ENCODE data around the gene CTDSPL2. TPM values are rescaled to one million over a fixed set of nuclear protein-coding genes. Genes with fewer than 3 reads are reported as not detected.

The CTDSPL2 gene
- total and polyA plus RNA-seq, 10 donors, result 5.2 to 73.7 (median 51.5) TPM

- WGBS, 5 donors, result 84 to 98% (median 97%) methylated on average over 2 of the region's 2 CpGs
- no peak overlapping the region for H3K4me3 ChIP-seq
- intact Hi-C loops (cut with DNase I; ENCODE audit: low total_unique reads), result no loop called here
These were observed 54.7 kb downstream of the CTDSPL2 start for GRCh38 chr15:44482090-44482489.

GRCh38 chr15:44485880-44486279, 58.5 kb downstream of the CTDSPL2 start:
- Histone ChIP-seq H3K27me3 (replicated peaks in 1 of 7) (no peaks in the 10 kb centered on the region), H3K4me3 (no peak overlapping the region), H3K36me3 (peaks cover 3 to 73% (median 36%) of the 10 kb centered on the region in 6 donors), H3K9me3 (no peaks in the 10 kb centered on the region), H3K27ac (no peak overlapping the region), H3K4me1 (peaks cover 0 to 14% (median under 1%) of the 10 kb centered on the region in 6 donors)
- intact Hi-C loops (cut with DNase I; ENCODE audit: low total_unique reads), result no loop called here
- WGBS, 5 donors, result 84 to 94% (median 90%) methylated on average over 3 of the region's 3 CpGs
- DNase-seq, result no peak
- TF ChIP-seq POLR2AphosphoS5 (IDR thresholded peaks at IDR 0.05), result no peak
- TF ChIP-seq CTCF (IDR thresholded peaks at IDR 0.05 in 8 of 11, conservative IDR thresholded peaks at IDR 0.05 in 3 of 11), result no peak
- no peak for TF ChIP-seq POLR2A (IDR thresholded peaks at IDR 0.05)

More at GRCh38 chr15:44482090-44482489, 54.7 kb downstream of the CTDSPL2 start:
- TF ChIP-seq CTCF (IDR thresholded peaks at IDR 0.05 in 8 of 11, conservative IDR thresholded peaks at IDR 0.05 in 3 of 11), result no peak
- TF ChIP-seq POLR2AphosphoS5 (IDR thresholded peaks at IDR 0.05), result no peak
- TF ChIP-seq POLR2A (IDR thresholded peaks at IDR 0.05), result no peak
- H3K9me3 ChIP-seq, result no peaks in the 10 kb centered on the region
- no peaks in the 10 kb centered on the region for H3K27me3 ChIP-seq (replicated peaks in 1 of 7)
- peaks cover 0 to 39% (median 16%) of the 10 kb centered on the region in 6 donors for H3K36me3 ChIP-seq
- DNase-seq, result no peak
- H3K27ac ChIP-seq, result no peak overlapping the region
- peaks cover 0 to 18% (median 2%) of the 10 kb centered on the region in 6 donors for H3K4me1 ChIP-seq

- WGBS, 5 donors, result 85 to 92% (median 88%) methylated on average over 1 of the region's 1 CpG
- H3K36me3 ChIP-seq, result peaks cover 3 to 100% (median 46%) of the 10 kb centered on the region in 6 donors
- TF ChIP-seq POLR2AphosphoS5 (IDR thresholded peaks at IDR 0.05) (no peak), CTCF (IDR thresholded peaks at IDR 0.05 in 8 of 11, conservative IDR thresholded peaks at IDR 0.05 in 3 of 11) (no peak), POLR2A (IDR thresholded peaks at IDR 0.05) (no peak)
- H3K4me1 ChIP-seq, result peaks cover 0 to 4% (median 0%) of the 10 kb centered on the region in 6 donors
- no peaks in the 10 kb centered on the region for H3K9me3 ChIP-seq
- no peak overlapping the region for H3K4me3 ChIP-seq
- H3K27ac ChIP-seq, result no peak overlapping the region
- DNase-seq, result no peak
- intact Hi-C loops (cut with DNase I; ENCODE audit: low total_unique reads), result no loop called here
- H3K27me3 ChIP-seq (replicated peaks in 1 of 7), result no peaks in the 10 kb centered on the region
These were observed 62.0 kb downstream of the CTDSPL2 start for GRCh38 chr15:44489464-44489863.

- TF ChIP-seq POLR2A (IDR thresholded peaks at IDR 0.05) (no peak), CTCF (IDR thresholded peaks at IDR 0.05 in 8 of 11, conservative IDR thresholded peaks at IDR 0.05 in 3 of 11) (no peak), POLR2AphosphoS5 (IDR thresholded peaks at IDR 0.05) (no peak)
- Histone ChIP-seq H3K36me3 (peaks cover 3 to 100% (median 43%) of the 10 kb centered on the region in 6 donors), H3K4me3 (no peak overlapping the region), H3K27ac (no peak overlapping the region), H3K4me1 (peaks cover 0 to 4% (median 0%) of the 10 kb centered on the region in 6 donors), H3K9me3 (no peaks in the 10 kb centered on the region), H3K27me3 (replicated peaks in 1 of 7) (no peaks in the 10 kb centered on the region)
- 90 to 95% (median 94%) methylated on average over 3 of the region's 3 CpGs for WGBS, 5 donors
- intact Hi-C loops (cut with DNase I; ENCODE audit: low total_unique reads), result no loop called here
- no peak for DNase-seq
These were observed 63.2 kb downstream of the CTDSPL2 start for GRCh38 chr15:44490622-44491021.
